HEK293T (cell line): ENCODE results near the gene CPNE4.

ENCODE experiments used
- FOXM1 ChIP-seq: fragments of 450-650 bp; IDR thresholded peaks from 2 replicates; pipeline ENCODE4 v1.6.1; 2017; ENCODE audit warnings: mild to moderate bottlenecking, borderline replicate concordance
- SUZ12 ChIP-seq: fragments of 450-650 bp; IDR thresholded peaks from 2 replicates; pipeline ENCODE4 v1.6.1; 2016; ENCODE audit warnings: mild to moderate bottlenecking
- ZNF384 ChIP-seq: fragments of 450-650 bp; IDR thresholded peaks from 2 replicates; pipeline ENCODE4 v1.6.1; 2016

DNA sequence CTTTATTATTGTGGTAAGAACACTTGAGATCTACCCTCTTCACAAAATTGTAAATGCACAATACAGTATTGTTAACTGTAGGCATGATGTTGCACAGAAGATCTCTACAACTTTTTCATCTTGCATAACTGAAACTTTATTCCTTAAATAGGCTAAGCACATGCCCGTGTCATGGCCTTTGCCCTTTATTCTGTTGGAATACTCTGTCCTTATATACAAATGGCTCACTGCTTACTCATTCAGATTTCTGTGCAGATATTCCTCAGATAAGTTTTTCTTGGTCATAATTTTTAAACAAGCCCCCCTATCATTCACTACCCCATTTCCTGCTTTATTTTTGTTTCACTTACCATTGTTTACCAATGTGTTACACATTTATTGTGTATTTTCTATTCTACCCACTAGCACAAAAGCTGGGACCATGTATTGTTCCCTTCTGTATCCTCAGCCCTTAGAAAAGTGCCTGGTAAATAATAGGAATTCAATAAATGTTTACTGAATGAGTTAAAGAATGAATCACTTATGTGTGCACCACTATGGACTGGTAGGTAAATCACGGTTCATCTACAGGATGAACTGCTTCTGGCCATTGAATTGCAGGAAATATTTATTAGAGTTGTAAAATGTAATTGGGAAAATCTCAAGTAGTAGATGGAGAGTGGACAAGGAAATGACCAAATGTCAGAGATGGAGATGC, 151.0 kb downstream of the CPNE4 start:
- no peak for TF ChIP-seq ZNF384
- TF ChIP-seq FOXM1 = no peak
- TF ChIP-seq SUZ12 = no peak
